HG03060 (cell line): ENCODE results near the gene ERVH48-1.
"Not testable (repeated sequence)": the region's sequence is repeated elsewhere in the genome, so short reads cannot be mapped to it uniquely, and the experiment has no call there.

ENCODE experiments used
- ATAC-seq: cut with Tn5 transposase; IDR thresholded peaks from one replicate; pipeline ENCODE4 v1.9.1; 2021; ENCODE audit warnings: low read depth, moderate number of reproducible peaks; ENCODE audit not compliant: unreplicated experiment

Gene ERVH48-1

GRCh38 chr21:42911920-42912319, 13.5 kb downstream of the ERVH48-1 start:
- not testable (repeated sequence) for ATAC-seq

DNA sequence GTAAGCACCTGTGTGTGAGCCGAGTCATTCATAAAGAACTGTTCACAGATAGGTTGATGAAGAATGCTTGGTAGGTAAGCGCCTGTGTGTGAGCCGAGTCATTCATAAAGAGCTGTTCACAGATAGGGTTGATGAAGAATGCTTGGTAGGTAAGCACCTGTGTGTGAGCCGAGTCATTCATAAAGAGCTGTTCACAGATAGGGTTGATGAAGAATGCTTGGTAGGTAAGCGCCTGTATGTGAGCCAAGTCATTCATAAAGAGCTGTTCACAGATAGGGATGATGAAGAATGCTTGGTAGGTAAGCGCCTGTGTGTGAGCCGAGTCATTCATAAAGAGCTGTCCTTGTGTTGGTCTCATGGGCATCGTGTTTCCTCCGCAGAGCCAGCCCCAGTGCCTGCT, 16.9 kb downstream of the ERVH48-1 start:
- ATAC-seq, result not testable (repeated sequence)

DNA sequence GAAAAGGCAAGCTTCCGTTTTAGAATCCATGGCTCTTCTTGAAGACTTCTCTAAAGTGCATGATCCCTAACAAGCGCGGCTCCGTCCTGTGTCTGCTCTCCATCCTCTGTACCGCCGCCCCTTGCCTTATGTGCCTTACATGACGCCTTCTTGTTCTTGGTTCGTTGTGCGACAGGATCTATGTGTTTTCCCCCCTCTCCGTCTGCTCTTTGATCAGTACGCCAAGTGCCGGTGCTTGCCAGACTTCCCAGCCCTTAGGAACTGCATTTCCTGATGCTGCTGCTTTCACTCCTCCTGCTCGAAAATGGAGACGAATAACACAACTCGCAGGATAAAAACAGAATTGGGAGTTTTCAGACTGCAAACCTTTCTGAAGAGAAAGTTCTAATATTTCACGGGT, 19.2 kb downstream of the ERVH48-1 start:
- no peak for ATAC-seq

GRCh38 chr21:42905195-42905594, 20.2 kb downstream of the ERVH48-1 start:
- ATAC-seq, result no peak

GRCh38 chr21:42903817-42904216, 21.6 kb downstream of the ERVH48-1 start:
- no peak for ATAC-seq

DNA sequence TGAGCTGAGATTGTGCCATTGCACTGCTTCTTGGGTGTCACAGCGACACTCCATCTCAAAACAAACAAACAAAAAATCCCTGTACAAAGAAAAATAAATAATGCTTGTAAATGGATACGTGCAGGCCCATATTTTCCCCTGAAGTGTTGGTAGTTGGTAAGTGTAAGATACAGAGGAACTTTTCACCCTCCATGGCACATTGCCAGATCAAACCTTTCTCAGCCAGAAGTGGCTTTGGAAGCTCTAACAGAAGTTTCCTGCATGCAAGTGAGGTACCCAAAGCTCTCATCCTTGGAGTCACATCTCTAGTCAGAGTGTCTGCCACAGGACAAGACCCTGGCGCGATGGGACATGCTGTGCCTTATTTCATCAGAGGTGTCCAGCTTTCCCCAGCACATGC, 25.0 kb downstream of the ERVH48-1 start:
- ATAC-seq, result no peak

- ATAC-seq, result peak; percentile 82
Measured at GRCh38 chr21:42892931-42893755, 32.3 kb downstream of the ERVH48-1 start, which contains the start of gene NDUFV3. Gene NDUFV3 (plus strand): TSS chr21:42893309. CDS start chr21:42893334, 25 bp downstream.

GRCh38 chr21:42892582-42892930, 32.9 kb downstream of the ERVH48-1 start:
- no peak for ATAC-seq

DNA sequence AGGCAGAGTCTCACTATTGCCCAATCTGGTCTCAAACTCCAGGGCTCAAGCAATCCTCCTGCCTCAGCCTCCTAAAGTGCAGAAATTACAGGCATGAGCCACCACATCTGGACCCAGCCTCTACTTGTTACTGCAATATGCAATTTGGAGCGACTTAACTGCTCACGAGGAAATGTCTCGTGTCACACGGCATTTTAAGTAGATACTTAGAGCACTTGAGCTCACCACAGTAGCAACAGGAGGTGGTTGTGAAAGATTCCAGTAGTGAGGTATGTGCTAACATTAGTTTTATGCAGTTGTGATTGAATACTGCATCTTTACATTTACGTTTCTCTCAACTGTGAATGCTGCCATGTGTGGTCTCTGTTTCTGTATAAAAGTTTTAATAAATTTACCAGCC, 38.1 kb downstream of the ERVH48-1 start:
- no peak for ATAC-seq

DNA sequence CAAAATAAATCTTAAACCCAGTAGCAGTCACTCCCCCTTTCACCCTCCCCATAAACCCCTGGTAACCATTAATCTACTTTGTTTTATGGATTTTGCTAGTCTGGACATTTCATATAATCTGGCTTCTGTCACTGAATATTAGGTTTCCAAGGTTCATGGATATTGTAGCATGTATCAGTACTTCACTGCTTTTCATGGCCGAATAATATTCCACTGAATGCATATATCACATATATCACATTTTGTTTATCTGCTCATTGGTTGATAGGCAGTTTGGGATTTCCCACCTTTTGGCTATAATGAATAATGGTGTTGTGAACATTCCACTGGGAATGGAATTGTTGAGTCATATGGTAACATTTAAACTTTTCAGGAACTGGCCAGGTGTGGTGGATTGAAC, 41.5 kb downstream of the ERVH48-1 start:
- no peak for ATAC-seq

DNA sequence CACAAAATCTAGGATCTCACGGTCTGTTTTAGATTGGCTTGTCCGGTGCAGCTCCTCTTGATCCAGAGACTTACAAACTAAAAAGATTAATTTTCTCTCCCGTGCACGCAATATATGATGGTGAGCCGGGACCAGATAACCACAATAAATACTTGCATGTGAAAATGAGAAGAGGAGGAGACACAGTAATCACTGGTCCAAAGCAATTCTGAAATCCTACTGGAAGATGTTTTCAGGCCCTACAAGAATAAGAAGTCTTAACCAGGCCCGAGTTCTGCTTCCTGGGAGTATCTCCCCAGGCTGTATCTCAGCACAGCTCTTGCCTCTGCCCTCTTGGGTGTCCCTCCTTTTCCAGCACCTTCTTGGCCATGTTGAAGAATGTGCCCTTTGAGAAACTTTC, 45.1 kb downstream of the ERVH48-1 start:
- ATAC-seq, result no peak

DNA sequence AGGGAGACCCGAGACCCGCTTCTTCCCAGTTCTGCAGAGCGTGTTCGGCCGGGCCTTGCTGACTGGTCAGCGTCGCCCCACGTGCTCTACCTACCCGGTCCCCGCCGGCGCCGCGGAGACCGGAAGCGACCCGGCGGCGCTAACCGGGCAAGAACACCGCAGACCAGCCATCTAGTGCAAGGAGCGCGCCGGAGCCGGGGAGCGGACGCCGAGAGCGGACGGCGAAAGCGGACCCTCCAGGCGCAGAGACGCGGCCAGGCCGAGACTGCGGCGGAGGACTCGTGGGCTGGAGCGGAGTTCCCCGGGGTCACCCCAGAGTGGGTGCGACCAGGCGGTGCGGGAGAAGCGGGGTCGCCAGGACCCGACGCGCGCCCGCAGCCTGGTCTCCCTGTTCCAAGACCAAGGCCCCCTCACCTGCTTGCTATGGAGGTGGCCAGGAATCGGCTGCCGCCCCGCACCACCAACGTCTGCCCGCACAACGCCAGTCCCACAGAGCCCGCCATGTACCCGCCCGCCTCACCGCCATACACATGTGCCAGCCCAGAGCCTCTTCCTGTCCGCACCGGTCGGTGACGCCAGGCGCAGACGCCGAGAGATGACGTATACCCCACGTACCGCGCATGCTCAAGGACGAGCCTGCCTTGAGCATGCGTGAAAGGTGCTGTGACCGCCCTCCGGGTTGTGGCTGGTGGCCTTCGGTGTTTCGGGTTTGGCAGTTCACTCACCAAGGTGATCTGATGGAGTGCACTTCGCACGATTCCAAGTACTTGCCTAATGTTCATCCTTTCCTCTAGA, 46.2 kb downstream of the ERVH48-1 start, which contains the start of gene WDR4:
Gene WDR4 (minus strand): TSS at position 547 of the 795 bp plus-strand sequence. CDS start 44 bp downstream, at position 503.
- peak; percentile 68 for ATAC-seq

DNA sequence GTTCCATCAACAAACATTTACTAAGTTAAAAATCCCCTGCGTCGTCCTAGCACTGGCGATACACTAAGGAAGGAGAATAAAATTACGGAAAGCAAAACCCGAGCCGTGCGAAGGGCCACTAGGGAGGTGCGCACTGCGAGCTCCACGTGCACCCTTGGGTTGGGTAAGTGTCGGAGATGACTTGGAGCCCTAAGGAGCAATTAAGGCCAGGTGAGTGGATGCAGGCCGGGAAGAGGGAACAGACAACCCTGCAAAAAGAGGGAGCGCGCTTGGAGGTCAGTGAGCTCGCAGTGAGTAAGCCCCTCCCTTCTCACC, 46.8 kb downstream of the ERVH48-1 start:
- peak; percentile 8 for ATAC-seq

GRCh38 chr21:42875811-42876210, 49.6 kb downstream of the ERVH48-1 start:
- not testable (repeated sequence) for ATAC-seq

GRCh38 chr21:42873096-42873495, 52.3 kb downstream of the ERVH48-1 start:
- ATAC-seq, result no peak

DNA sequence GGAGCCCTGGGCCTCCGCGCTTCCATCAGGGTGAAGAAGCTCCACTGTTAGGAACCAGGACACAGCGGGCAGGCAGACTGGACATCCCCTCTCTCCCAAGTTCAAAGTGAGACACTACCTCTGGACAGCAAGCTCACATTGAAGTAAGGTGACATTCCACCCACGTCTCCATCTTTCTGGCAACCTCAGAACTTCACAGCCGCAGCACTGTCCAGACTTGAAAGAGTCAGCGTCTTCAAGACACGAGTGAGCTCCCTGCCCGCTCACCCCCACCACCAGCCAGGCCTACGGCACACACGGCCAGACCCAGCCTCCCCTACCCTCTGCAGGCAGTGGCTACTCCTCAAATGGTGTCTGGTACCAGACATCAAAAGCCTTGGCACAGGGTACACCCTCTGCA, 57.2 kb downstream of the ERVH48-1 start:
- no peak for ATAC-seq
